H9 (cell line): ENCODE results near the gene MESD. TPM values are rescaled to one million over a fixed set of nuclear protein-coding genes. Genes with fewer than 3 reads are reported as not detected.
A peak's percentile ranks its signal among the peaks of the same experiment; 100 is the strongest.

Experiments used
- DNase-seq: peaks from one replicate; pipeline ENCODE4 v3.0.0-alpha.2; 2017
- H2AFZ ChIP-seq: one replicate; pipeline ENCODE4 v1.6.1; 2013; ENCODE audit warnings: mild to moderate bottlenecking, low read length, control low read depth, moderate library complexity
- H2AK5ac ChIP-seq: 2 replicates; pipeline ENCODE4 v1.6.1; 2013; ENCODE audit warnings: low read length, control low read depth, mixed read lengths; ENCODE audit not compliant: insufficient read length
- H2BK120ac ChIP-seq: one replicate; pipeline ENCODE4 v1.6.1; 2013; ENCODE audit warnings: low read depth, mild to moderate bottlenecking, low read length, control low read depth, inconsistent platforms; ENCODE audit not compliant: poor library complexity, severe bottlenecking
- H2BK12ac ChIP-seq: 2 replicates; pipeline ENCODE4 v1.6.1; 2013; ENCODE audit warnings: low read length, control low read depth, mixed read lengths, low read depth; ENCODE audit not compliant: insufficient read length
- H2BK15ac ChIP-seq: 2 replicates; pipeline ENCODE4 v1.6.1; 2013; ENCODE audit warnings: low read depth, low read length, control low read depth
- H2BK20ac ChIP-seq: one replicate; pipeline ENCODE4 v1.6.1; 2013; ENCODE audit warnings: low read depth, mild to moderate bottlenecking, low read length, control low read depth, inconsistent platforms; ENCODE audit not compliant: poor library complexity, severe bottlenecking
- H2BK5ac ChIP-seq: 2 replicates; pipeline ENCODE4 v1.6.1; 2013; ENCODE audit warnings: low read length, control low read depth, mixed read lengths; ENCODE audit not compliant: insufficient read length
- H3K14ac ChIP-seq: 2 replicates; pipeline ENCODE4 v1.6.1; 2013; ENCODE audit warnings: low read length, control low read depth; ENCODE audit not compliant: insufficient read depth
- H3K18ac ChIP-seq: 2 replicates; pipeline ENCODE4 v1.6.1; 2013; ENCODE audit warnings: low read depth, mild to moderate bottlenecking, mixed read lengths, low read length, control low read depth; ENCODE audit not compliant: insufficient read length
- H3K23ac ChIP-seq: 2 replicates; pipeline ENCODE4 v1.6.1; 2013; ENCODE audit warnings: low read length, control low read depth, mixed read lengths, low read depth; ENCODE audit not compliant: insufficient read length
- H3K23me2 ChIP-seq: 2 replicates; pipeline ENCODE4 v1.6.1; 2013; ENCODE audit warnings: low read depth, mild to moderate bottlenecking, mixed read lengths, low read length, control low read depth; ENCODE audit not compliant: insufficient read length, poor library complexity, severe bottlenecking
- H3K27ac ChIP-seq: 2 replicates; pipeline ENCODE4 v1.5.1; 2013; ENCODE audit warnings: low read length, control low read depth, mixed read lengths, low read depth; ENCODE audit not compliant: insufficient read length
- H3K27me3 ChIP-seq: 2 replicates; pipeline ENCODE4 v1.6.1; 2013; ENCODE audit warnings: low read length, control low read depth, inconsistent platforms; ENCODE audit not compliant: insufficient read depth
- H3K4ac ChIP-seq: 2 replicates; pipeline ENCODE4 v1.6.1; 2013; ENCODE audit warnings: low read depth, mild to moderate bottlenecking, control low read depth, inconsistent platforms, low read length, moderate library complexity
- H3K4me1 ChIP-seq: 2 replicates; pipeline ENCODE4 v1.6.1; 2013; ENCODE audit warnings: low read length, control low read depth, inconsistent platforms; ENCODE audit not compliant: insufficient read depth
- H3K4me2 ChIP-seq: 2 replicates; pipeline ENCODE4 v1.6.1; 2013; ENCODE audit warnings: low read length, control low read depth, mixed read lengths; ENCODE audit not compliant: insufficient read length, insufficient read depth
- H3K56ac ChIP-seq: 2 replicates; pipeline ENCODE4 v1.6.1; 2013; ENCODE audit warnings: low read depth, mild to moderate bottlenecking, mixed read lengths, low read length, control low read depth; ENCODE audit not compliant: insufficient read length
- H3K79me1 ChIP-seq: 2 replicates; pipeline ENCODE4 v1.6.1; 2013; ENCODE audit warnings: low read depth, mild to moderate bottlenecking, moderate library complexity, low read length, control low read depth, inconsistent platforms; ENCODE audit not compliant: insufficient read depth, poor library complexity, severe bottlenecking
- H3K79me2 ChIP-seq: 2 replicates; pipeline ENCODE4 v1.6.1; 2013; ENCODE audit warnings: low read length, control low read depth, inconsistent platforms; ENCODE audit not compliant: insufficient read depth
- H3K9ac ChIP-seq: 2 replicates; pipeline ENCODE4 v1.6.1; 2013; ENCODE audit warnings: low read length, control low read depth, mixed read lengths; ENCODE audit not compliant: insufficient read length; ENCODE audit errors: extremely low read depth
- H3K9me3 ChIP-seq: one replicate; pipeline ENCODE4 v1.6.1; 2013; ENCODE audit warnings: low read depth, low read length, inconsistent platforms; ENCODE audit not compliant: control insufficient read depth
- H3T11ph ChIP-seq: one replicate; pipeline ENCODE4 v1.6.1; 2013; ENCODE audit warnings: mild to moderate bottlenecking, low read length, control low read depth, inconsistent platforms
- H4K20me1 ChIP-seq: one replicate; pipeline ENCODE4 v1.6.1; 2013; ENCODE audit not compliant: control insufficient read depth, insufficient read length, insufficient read depth
- H4K5ac ChIP-seq: 2 replicates; pipeline ENCODE4 v1.6.1; 2013; ENCODE audit warnings: low read depth, mild to moderate bottlenecking, mixed read lengths, low read length, control low read depth; ENCODE audit not compliant: insufficient read length
- H4K8ac ChIP-seq: replicated peaks from 2 replicates; pipeline ENCODE4 v1.6.1; 2013; ENCODE audit warnings: low read length, control low read depth, mixed read lengths, low read depth; ENCODE audit not compliant: insufficient read length
- H4K91ac ChIP-seq: 2 replicates; pipeline ENCODE4 v1.6.1; 2013; ENCODE audit warnings: low read depth, mild to moderate bottlenecking, moderate library complexity, mixed read lengths, low read length, control low read depth; ENCODE audit not compliant: insufficient read length
- H3K27ac Mint-ChIP-seq, 3 experiments: 2 replicates in 2 of 3; 3 replicates in 1 of 3; pipeline ENCODE4 v1.8.0; 2020 to 2021; ENCODE audit warnings: mixed read lengths in 3 of 3, mild to moderate bottlenecking in 1 of 3, moderate library complexity in 1 of 3
- H3K27me3 Mint-ChIP-seq: 2 replicates; pipeline ENCODE4 v1.8.0; 2021; ENCODE audit warnings: low read depth, mild to moderate bottlenecking, moderate library complexity, mixed read lengths
- H3K36me3 Mint-ChIP-seq, 3 experiments: 2 replicates in 2 of 3; 3 replicates in 1 of 3; pipeline ENCODE4 v1.8.0; 2020 to 2021; ENCODE audit warnings: low read depth in 3 of 3, mixed read lengths in 3 of 3; ENCODE audit not compliant: insufficient read depth in 1 of 3
- H3K4me1 Mint-ChIP-seq, 2 experiments: 2 replicates each; pipeline ENCODE4 v1.8.0; 2020; ENCODE audit warnings: mixed read lengths in 2 of 2
- H3K4me3 Mint-ChIP-seq, 2 experiments: 2 replicates in 1 of 2; 3 replicates in 1 of 2; pipeline ENCODE4 v1.8.0; 2020 to 2021; ENCODE audit warnings: mild to moderate bottlenecking in 2 of 2, mixed read lengths in 2 of 2, moderate library complexity in 1 of 2
- H3K9me3 Mint-ChIP-seq, 2 experiments: 2 replicates in 1 of 2; 3 replicates in 1 of 2; pipeline ENCODE4 v1.8.0; 2020; ENCODE audit warnings: mild to moderate bottlenecking in 2 of 2, mixed read lengths in 2 of 2, moderate library complexity in 1 of 2
- WGBS: extraction: QIAGEN DNeasy Blood & Tissue Kit; methylation state at CpG from one replicate; pipeline ENCODE4 v1.1.7; 2013; ENCODE audit warnings: missing lambda C conversion rate, low lambda C conversion rate, mixed read lengths; ENCODE audit not compliant: insufficient read length; ENCODE audit errors: extremely low coverage; 5-methylcytosine and 5-hydroxymethylcytosine counted together
- total RNA-seq: library from RNA; stranded (reverse); gene quantifications from 2 replicates; pipeline ENCODE4 v1.2.1, GENCODE V29; 2021
- TF ChIP-seq, protein P1 (sequence below): fragments of 200-600 bp; sonication (generic); conservative IDR thresholded peaks from 3 replicates; pipeline ENCODE4 v1.8.0; 2021; ENCODE audit warnings: antibody characterized with exemption, mild to moderate bottlenecking

The MESD gene
- total RNA-seq, 1 experiment from 2014 or later = 29.1 TPM

DNA sequence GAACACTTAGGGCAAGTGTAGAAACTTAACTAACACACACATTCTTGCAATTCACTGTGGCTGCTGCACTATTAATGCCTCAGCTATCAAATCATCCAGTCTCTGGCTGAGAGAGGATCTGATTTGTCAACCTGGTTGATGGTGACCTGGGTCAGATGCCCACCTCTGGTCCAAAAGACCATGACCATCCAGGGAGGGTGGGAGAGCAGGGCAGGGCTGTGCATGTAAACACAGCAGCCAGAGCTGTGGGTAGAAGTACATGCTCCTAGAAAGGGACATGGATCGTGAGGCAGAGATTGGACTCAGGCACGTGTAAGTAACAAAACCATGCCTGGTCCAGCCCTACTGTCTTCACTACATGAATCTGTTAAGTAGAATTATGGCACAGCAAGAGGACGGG, 17.3 kb downstream of the MESD start:
- Histone ChIP-seq H3K4ac (no peak overlapping the region), H2BK20ac (no peak overlapping the region), H3K18ac (no peak overlapping the region), H2AFZ (no peak overlapping the region), H2BK12ac (no peak overlapping the region), H4K20me1 (no peaks in the 10 kb centered on the region), H3K4me1 (peaks cover 12% of the 10 kb centered on the region), H3T11ph (no peak overlapping the region), H3K79me2 (peaks cover 7% of the 10 kb centered on the region; the same call in 1 of the 2 replicates), H4K8ac (no peak overlapping the region), H3K27ac (no peak overlapping the region), H2BK120ac (no peak overlapping the region), H2BK5ac (no peak overlapping the region), H3K27me3 (no peaks in the 10 kb centered on the region), H2AK5ac (no peak overlapping the region), H3K4me2 (no peak overlapping the region), H4K91ac (no peak overlapping the region), H2BK15ac (no peak overlapping the region), H3K23ac (no peak overlapping the region), H4K5ac (no peak overlapping the region), H3K79me1 (peaks cover 6% of the 10 kb centered on the region), H3K56ac (no peak overlapping the region), H3K9ac (no peak overlapping the region), H3K23me2 (no peaks in the 10 kb centered on the region), H3K14ac (no peak overlapping the region), H3K9me3 (no peaks in the 10 kb centered on the region)
- Mint-ChIP-seq H3K36me3 (peaks cover 6 to 37% (median 27%) of the 10 kb centered on the region in 3 experiments; a peak in 6 of 7 replicates), H3K27ac (peak overlapping the region in 2 of 3 experiments; percentile 30 to 62; a peak in 1 of 7 replicates), H3K4me1 (peaks cover 46 to 50% of the 10 kb centered on the region in 2 experiments), H3K9me3 (no peaks in the 10 kb centered on the region), H3K4me3 (no peak overlapping the region), H3K27me3 (no peaks in the 10 kb centered on the region)
- TF ChIP-seq, protein P1, sequence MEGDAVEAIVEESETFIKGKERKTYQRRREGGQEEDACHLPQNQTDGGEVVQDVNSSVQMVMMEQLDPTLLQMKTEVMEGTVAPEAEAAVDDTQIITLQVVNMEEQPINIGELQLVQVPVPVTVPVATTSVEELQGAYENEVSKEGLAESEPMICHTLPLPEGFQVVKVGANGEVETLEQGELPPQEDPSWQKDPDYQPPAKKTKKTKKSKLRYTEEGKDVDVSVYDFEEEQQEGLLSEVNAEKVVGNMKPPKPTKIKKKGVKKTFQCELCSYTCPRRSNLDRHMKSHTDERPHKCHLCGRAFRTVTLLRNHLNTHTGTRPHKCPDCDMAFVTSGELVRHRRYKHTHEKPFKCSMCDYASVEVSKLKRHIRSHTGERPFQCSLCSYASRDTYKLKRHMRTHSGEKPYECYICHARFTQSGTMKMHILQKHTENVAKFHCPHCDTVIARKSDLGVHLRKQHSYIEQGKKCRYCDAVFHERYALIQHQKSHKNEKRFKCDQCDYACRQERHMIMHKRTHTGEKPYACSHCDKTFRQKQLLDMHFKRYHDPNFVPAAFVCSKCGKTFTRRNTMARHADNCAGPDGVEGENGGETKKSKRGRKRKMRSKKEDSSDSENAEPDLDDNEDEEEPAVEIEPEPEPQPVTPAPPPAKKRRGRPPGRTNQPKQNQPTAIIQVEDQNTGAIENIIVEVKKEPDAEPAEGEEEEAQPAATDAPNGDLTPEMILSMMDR = no peak
- no peak for DNase-seq
- no CpG with 5 or more reads among the region's 3 CpGs for WGBS
